KMS-11 (cell line): ENCODE results near the gene ITGA8.

ENCODE experiments used
- H2AFZ ChIP-seq: fragments of 200-600 bp; sonication (generic); 2 replicates; pipeline ENCODE4 v1.6.1; 2016; ENCODE audit warnings: antibody characterized with exemption, mixed run types, low read depth
- H3K27ac ChIP-seq: fragments of 200-600 bp; sonication (generic); 2 replicates; pipeline ENCODE4 v1.6.1; 2016; ENCODE audit warnings: mild to moderate bottlenecking, mixed run types
- H3K27me3 ChIP-seq: fragments of 200-600 bp; sonication (generic); 2 replicates; pipeline ENCODE4 v1.6.1; 2017; ENCODE audit warnings: mild to moderate bottlenecking, low read depth, mixed run types, moderate library complexity; ENCODE audit not compliant: insufficient read depth
- H3K36me3 ChIP-seq: fragments of 200-600 bp; sonication (generic); 2 replicates; pipeline ENCODE4 v1.6.1; 2017; ENCODE audit warnings: mild to moderate bottlenecking, mixed run types; ENCODE audit not compliant: insufficient read depth
- H3K4me1 ChIP-seq: fragments of 200-600 bp; sonication (generic); 2 replicates; pipeline ENCODE4 v1.6.1; 2016; ENCODE audit warnings: mild to moderate bottlenecking, low read depth, mixed run types; ENCODE audit not compliant: poor library complexity, severe bottlenecking
- H3K4me2 ChIP-seq: fragments of 200-600 bp; sonication (generic); 2 replicates; pipeline ENCODE4 v1.7.0; 2016; ENCODE audit warnings: mild to moderate bottlenecking, mixed run types
- H3K4me3 ChIP-seq: fragments of 200-600 bp; sonication (generic); IDR thresholded peaks from 2 replicates; pipeline ENCODE4 v1.6.1; 2017; ENCODE audit warnings: low read depth, low read length, mixed read lengths; ENCODE audit not compliant: insufficient read depth
- H3K79me2 ChIP-seq: fragments of 200-600 bp; sonication (generic); 2 replicates; pipeline ENCODE4 v1.6.1; 2016; ENCODE audit warnings: low read depth, mixed run types; ENCODE audit not compliant: insufficient read depth
- H3K9ac ChIP-seq: fragments of 200-600 bp; sonication (generic); 2 replicates; pipeline ENCODE4 v1.6.1; 2016; ENCODE audit warnings: mild to moderate bottlenecking, mixed run types
- H4K20me1 ChIP-seq: fragments of 200-600 bp; sonication (generic); 2 replicates; pipeline ENCODE4 v1.6.1; 2016; ENCODE audit warnings: mild to moderate bottlenecking, mixed run types; ENCODE audit not compliant: insufficient read depth
- TF ChIP-seq, protein P1 (sequence below): fragments of 200-600 bp; sonication (generic); conservative IDR thresholded peaks from 2 replicates; pipeline ENCODE4 v1.6.1; 2017; ENCODE audit warnings: low read depth, mild to moderate bottlenecking, antibody characterized with exemption, low read length, moderate library complexity, mixed read lengths

The ITGA8 gene

GRCh38 chr10:15744217-15744865 is 24.6 kb upstream of the ITGA8 start:
- Histone ChIP-seq H3K27me3 (no peaks in the 10 kb centered on the region), H3K4me1 (peaks cover 28% of the 10 kb centered on the region), H3K4me3 (no peak overlapping the region), H3K4me2 (no peak overlapping the region), H3K79me2 (no peaks in the 10 kb centered on the region), H4K20me1 (no peaks in the 10 kb centered on the region), H3K27ac (no peak overlapping the region), H3K36me3 (no peaks in the 10 kb centered on the region), H3K9ac (no peak overlapping the region), H2AFZ (no peak overlapping the region)
- TF ChIP-seq, protein P1, sequence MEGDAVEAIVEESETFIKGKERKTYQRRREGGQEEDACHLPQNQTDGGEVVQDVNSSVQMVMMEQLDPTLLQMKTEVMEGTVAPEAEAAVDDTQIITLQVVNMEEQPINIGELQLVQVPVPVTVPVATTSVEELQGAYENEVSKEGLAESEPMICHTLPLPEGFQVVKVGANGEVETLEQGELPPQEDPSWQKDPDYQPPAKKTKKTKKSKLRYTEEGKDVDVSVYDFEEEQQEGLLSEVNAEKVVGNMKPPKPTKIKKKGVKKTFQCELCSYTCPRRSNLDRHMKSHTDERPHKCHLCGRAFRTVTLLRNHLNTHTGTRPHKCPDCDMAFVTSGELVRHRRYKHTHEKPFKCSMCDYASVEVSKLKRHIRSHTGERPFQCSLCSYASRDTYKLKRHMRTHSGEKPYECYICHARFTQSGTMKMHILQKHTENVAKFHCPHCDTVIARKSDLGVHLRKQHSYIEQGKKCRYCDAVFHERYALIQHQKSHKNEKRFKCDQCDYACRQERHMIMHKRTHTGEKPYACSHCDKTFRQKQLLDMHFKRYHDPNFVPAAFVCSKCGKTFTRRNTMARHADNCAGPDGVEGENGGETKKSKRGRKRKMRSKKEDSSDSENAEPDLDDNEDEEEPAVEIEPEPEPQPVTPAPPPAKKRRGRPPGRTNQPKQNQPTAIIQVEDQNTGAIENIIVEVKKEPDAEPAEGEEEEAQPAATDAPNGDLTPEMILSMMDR, result peak; percentile 92

DNA sequence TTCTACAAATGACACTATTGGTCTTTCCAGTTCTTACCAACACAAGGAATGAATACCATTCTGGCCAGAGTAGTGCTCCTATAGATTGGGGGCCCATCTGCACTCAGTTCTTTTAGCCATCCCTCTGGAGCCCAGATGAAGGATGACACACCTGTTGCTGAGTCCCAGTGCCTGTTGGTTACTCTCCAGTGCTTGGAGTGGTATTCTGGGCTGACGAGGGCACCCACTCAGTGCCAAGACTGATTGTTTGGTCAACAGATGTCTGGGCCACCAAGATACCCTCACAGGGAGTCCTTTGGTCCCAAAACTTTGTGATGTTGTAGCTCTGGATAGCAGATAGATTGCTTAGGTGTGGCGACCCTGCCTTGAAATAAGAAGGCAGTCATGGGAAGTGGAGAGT is 23.7 kb upstream of the ITGA8 start:
- TF ChIP-seq, protein P1, result no peak

DNA sequence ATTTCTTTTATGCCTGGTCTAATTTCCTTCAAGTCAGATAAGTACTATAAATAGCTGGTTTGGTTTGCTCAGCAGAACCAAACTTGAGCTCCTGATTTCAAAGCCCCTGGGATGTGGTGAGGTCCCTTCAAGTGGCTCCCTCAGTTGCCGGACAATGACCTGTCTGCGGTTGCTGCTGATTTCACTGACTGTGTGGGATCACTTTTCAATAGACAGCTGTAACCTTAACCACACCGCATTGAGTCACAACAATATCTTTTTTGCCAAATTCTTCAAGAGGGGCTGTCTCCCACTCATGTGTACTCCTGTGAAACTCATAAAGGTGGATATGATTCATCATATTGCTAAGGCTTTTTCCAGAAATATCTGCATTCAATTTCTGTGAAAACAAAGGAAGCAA is 23.1 kb upstream of the ITGA8 start:
- Histone ChIP-seq H3K4me2 (no peak overlapping the region), H3K36me3 (no peaks in the 10 kb centered on the region), H3K4me3 (no peak overlapping the region), H3K27me3 (no peaks in the 10 kb centered on the region), H4K20me1 (no peaks in the 10 kb centered on the region), H3K9ac (no peak overlapping the region), H3K27ac (no peak overlapping the region), H3K4me1 (peaks cover 13% of the 10 kb centered on the region), H3K79me2 (no peaks in the 10 kb centered on the region), H2AFZ (no peak overlapping the region)
- TF ChIP-seq, protein P1, result no peak

More for the DNA sequence above, 23.7 kb upstream of the ITGA8 start:
- Histone ChIP-seq H2AFZ (no peak overlapping the region), H3K36me3 (no peaks in the 10 kb centered on the region), H3K4me2 (no peak overlapping the region), H3K4me1 (peaks cover 19% of the 10 kb centered on the region), H3K79me2 (no peaks in the 10 kb centered on the region), H3K9ac (no peak overlapping the region), H3K27me3 (no peaks in the 10 kb centered on the region), H3K4me3 (no peak overlapping the region), H4K20me1 (no peaks in the 10 kb centered on the region), H3K27ac (no peak overlapping the region)

DNA sequence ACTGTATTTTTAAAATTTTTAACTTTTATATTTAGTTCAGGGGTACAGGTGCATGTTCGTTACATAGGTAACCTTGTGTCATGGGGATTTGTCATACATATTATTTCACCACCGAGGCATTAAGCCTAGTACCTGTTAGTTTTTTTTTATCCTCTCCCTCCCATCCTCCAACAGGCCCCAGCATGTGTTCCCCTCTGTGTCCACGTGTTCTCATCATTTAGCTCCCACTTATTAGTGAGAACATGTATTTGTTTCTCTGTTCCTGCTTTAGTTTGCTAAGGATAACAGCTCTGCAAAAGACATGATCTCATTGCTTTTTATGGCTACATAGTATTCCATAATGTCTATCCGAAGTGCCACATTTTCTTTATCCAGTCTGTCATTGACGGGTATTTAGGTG is 22.4 kb upstream of the ITGA8 start:
- no peak overlapping the region for H3K4me3 ChIP-seq
- H4K20me1 ChIP-seq, result no peaks in the 10 kb centered on the region
- H2AFZ ChIP-seq, result no peak overlapping the region
- H3K4me2 ChIP-seq, result no peak overlapping the region
- H3K9ac ChIP-seq, result no peak overlapping the region
- TF ChIP-seq, protein P1, result no peak
- H3K4me1 ChIP-seq, result peaks cover 6% of the 10 kb centered on the region
- H3K27me3 ChIP-seq, result no peaks in the 10 kb centered on the region
- H3K27ac ChIP-seq, result no peak overlapping the region
- no peaks in the 10 kb centered on the region for H3K36me3 ChIP-seq
- no peaks in the 10 kb centered on the region for H3K79me2 ChIP-seq
